Measurements from ENCODE around the gene AUH.

AUH gene

DNA sequence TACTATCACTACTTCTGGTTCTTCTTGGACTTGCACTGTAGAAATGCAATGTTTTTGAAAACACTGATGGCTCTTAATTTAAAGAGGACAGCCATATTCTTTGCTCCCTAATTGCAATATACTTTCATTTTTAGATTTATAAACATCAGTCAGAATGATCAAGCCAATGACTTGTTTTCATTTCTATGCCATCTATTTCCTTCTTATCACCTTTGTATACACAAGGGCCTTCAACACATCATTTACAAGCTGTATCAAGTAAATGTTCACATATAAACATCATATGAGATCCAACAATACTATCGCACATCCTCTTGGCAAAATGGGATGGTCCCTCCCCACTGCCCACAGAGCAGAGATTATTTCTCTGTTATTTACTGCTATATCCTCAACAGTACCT, 24.9 kb downstream of the AUH start:
- TF ChIP-seq TCF12 (IDR thresholded peaks at IDR 0.05; ENCODE audit: low read depth): no peak
- TF ChIP-seq EGR1 (IDR thresholded peaks at IDR 0.05): no peak
- TF ChIP-seq, protein P1, sequence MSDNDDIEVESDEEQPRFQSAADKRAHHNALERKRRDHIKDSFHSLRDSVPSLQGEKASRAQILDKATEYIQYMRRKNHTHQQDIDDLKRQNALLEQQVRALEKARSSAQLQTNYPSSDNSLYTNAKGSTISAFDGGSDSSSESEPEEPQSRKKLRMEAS (IDR thresholded peaks at IDR 0.05): no peak
- TF ChIP-seq, protein P2, sequence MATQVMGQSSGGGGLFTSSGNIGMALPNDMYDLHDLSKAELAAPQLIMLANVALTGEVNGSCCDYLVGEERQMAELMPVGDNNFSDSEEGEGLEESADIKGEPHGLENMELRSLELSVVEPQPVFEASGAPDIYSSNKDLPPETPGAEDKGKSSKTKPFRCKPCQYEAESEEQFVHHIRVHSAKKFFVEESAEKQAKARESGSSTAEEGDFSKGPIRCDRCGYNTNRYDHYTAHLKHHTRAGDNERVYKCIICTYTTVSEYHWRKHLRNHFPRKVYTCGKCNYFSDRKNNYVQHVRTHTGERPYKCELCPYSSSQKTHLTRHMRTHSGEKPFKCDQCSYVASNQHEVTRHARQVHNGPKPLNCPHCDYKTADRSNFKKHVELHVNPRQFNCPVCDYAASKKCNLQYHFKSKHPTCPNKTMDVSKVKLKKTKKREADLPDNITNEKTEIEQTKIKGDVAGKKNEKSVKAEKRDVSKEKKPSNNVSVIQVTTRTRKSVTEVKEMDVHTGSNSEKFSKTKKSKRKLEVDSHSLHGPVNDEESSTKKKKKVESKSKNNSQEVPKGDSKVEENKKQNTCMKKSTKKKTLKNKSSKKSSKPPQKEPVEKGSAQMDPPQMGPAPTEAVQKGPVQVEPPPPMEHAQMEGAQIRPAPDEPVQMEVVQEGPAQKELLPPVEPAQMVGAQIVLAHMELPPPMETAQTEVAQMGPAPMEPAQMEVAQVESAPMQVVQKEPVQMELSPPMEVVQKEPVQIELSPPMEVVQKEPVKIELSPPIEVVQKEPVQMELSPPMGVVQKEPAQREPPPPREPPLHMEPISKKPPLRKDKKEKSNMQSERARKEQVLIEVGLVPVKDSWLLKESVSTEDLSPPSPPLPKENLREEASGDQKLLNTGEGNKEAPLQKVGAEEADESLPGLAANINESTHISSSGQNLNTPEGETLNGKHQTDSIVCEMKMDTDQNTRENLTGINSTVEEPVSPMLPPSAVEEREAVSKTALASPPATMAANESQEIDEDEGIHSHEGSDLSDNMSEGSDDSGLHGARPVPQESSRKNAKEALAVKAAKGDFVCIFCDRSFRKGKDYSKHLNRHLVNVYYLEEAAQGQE (IDR thresholded peaks at IDR 0.05; ENCODE audit: low read depth): no peak
- TF ChIP-seq RAD21 (IDR thresholded peaks at IDR 0.05; ENCODE audit: low read depth): no peak
- TF ChIP-seq, protein P3, sequence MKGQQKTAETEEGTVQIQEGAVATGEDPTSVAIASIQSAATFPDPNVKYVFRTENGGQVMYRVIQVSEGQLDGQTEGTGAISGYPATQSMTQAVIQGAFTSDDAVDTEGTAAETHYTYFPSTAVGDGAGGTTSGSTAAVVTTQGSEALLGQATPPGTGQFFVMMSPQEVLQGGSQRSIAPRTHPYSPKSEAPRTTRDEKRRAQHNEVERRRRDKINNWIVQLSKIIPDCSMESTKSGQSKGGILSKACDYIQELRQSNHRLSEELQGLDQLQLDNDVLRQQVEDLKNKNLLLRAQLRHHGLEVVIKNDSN (IDR thresholded peaks at IDR 0.05): no peak
- no peak for TF ChIP-seq ZBTB7A (IDR thresholded peaks at IDR 0.05; ENCODE audit: low read depth)
- no peak for TF ChIP-seq NFIC (IDR thresholded peaks at IDR 0.05)
- no peak for TF ChIP-seq EP300 (IDR thresholded peaks at IDR 0.05; ENCODE audit: borderline replicate concordance)
- no peak for TF ChIP-seq CEBPB (IDR thresholded peaks at IDR 0.05)

DNA sequence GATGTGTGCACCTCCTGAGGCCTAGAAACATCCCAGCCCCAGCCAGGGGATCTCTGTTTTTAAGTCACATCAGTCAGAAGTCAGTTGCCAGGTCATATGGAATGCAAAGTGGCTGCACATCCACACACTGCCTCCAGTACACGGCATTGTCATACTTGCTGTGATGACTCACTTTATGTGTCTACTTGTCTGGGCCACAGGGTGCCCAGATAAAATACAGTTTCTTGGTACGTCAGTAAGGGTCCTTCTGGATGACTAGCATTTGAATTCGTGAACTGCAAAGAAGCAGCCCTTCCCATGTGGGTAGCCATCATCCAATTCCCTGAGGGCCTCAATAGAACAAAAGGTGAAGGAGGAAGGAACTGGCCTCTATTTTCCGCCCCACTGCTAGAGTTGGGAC, 27.7 kb downstream of the AUH start:
- TF ChIP-seq EGR1 (IDR thresholded peaks at IDR 0.05) (no peak), TCF12 (IDR thresholded peaks at IDR 0.05; ENCODE audit: low read depth) (no peak), FOXM1 (IDR thresholded peaks at IDR 0.05; ENCODE audit: borderline replicate concordance, low read depth) (no peak)
- TF ChIP-seq, protein P3 (IDR thresholded peaks at IDR 0.05): no peak
- TF ChIP-seq, protein P2 (IDR thresholded peaks at IDR 0.05; ENCODE audit: low read depth): no peak

DNA sequence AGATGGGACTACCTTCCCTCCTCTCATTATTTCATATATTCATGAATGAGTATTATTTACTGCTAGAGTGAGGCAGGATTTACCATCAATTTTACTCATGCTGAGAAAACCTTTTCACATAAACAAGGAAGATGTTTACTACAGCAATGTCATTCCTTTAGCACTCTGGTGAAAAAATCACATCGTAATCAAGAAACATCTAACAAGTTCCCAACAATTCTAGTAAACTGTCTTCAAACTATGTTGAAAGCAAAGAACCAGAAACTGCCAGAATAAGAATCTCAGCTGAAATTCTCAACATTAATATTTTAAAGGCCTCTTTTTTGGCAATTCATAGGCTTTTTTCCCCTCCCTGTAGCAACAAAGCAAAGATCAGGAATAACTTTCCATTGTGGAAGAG, 28.2 kb downstream of the AUH start:
- TF ChIP-seq, protein P2 (IDR thresholded peaks at IDR 0.05; ENCODE audit: low read depth): no peak
- TF ChIP-seq, protein P3 (IDR thresholded peaks at IDR 0.05): no peak
- no peak for TF ChIP-seq ZBTB7A (IDR thresholded peaks at IDR 0.05; ENCODE audit: low read depth)
- TF ChIP-seq CREB1 (IDR thresholded peaks at IDR 0.05; ENCODE audit: low read depth): no peak
- TF ChIP-seq EGR1 (IDR thresholded peaks at IDR 0.05): no peak
- TF ChIP-seq RAD21 (IDR thresholded peaks at IDR 0.05; ENCODE audit: low read depth): no peak
- TF ChIP-seq CEBPB (IDR thresholded peaks at IDR 0.05): no peak
- TF ChIP-seq, protein P1 (IDR thresholded peaks at IDR 0.05): no peak
- no peak for TF ChIP-seq YY1 (IDR thresholded peaks at IDR 0.05; ENCODE audit: low read depth)
- no peak for TF ChIP-seq EP300 (IDR thresholded peaks at IDR 0.05; ENCODE audit: borderline replicate concordance)
- TF ChIP-seq TAF1 (IDR thresholded peaks at IDR 0.05; ENCODE audit: low read depth): no peak
- no peak for TF ChIP-seq FOXM1 (IDR thresholded peaks at IDR 0.05; ENCODE audit: borderline replicate concordance, low read depth)
- no peak for TF ChIP-seq TEAD4 (IDR thresholded peaks at IDR 0.05)
- TF ChIP-seq TCF12 (IDR thresholded peaks at IDR 0.05; ENCODE audit: low read depth): no peak
- TF ChIP-seq NFIC (IDR thresholded peaks at IDR 0.05): no peak

DNA sequence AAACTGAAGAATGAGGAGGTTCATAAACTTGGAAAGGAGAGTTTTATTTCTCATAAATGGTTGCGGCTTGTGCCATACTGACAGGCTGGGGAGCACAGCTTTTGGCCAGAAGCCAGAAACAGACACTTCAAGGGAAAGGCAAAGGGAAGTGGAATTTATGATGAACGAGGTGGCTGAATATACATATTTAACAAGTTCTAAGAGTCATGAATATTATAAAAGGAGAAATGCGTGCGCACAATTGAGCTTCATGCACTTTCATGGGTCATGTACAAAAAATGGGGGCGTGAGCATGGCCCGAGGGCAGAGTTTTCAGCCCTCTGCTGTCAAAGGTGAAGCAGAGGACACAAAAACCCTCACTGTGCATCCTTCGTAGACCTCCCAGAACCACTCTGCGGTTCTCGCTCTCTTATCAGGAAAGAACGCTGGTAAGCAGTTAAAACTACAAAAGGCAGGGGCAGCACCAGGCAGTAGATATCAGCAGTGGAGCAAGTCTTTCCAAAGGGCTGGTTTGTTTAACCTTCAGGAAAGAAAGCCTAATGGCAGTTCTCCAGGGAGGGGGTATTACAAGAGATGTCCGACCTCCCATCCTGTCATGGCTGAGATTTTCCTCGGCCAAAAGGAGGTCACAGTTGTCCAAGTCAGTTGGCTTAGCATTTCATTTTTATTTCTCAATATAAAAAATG, 29.0 kb downstream of the AUH start:
- TF ChIP-seq CEBPB (IDR thresholded peaks at IDR 0.05) (no peak), FOXM1 (IDR thresholded peaks at IDR 0.05; ENCODE audit: borderline replicate concordance, low read depth) (no peak), CREB1 (IDR thresholded peaks at IDR 0.05; ENCODE audit: low read depth) (no peak), TCF12 (IDR thresholded peaks at IDR 0.05; ENCODE audit: low read depth) (no peak), ZBTB7A (IDR thresholded peaks at IDR 0.05; ENCODE audit: low read depth) (no peak), TAF1 (IDR thresholded peaks at IDR 0.05; ENCODE audit: low read depth) (no peak), NFIC (IDR thresholded peaks at IDR 0.05) (no peak), EGR1 (IDR thresholded peaks at IDR 0.05) (no peak), RAD21 (IDR thresholded peaks at IDR 0.05; ENCODE audit: low read depth) (no peak), EP300 (IDR thresholded peaks at IDR 0.05; ENCODE audit: borderline replicate concordance) (no peak), TEAD4 (IDR thresholded peaks at IDR 0.05) (no peak), YY1 (IDR thresholded peaks at IDR 0.05; ENCODE audit: low read depth) (no peak)
- TF ChIP-seq, protein P1 (IDR thresholded peaks at IDR 0.05): no peak
- TF ChIP-seq, protein P3 (IDR thresholded peaks at IDR 0.05): no peak
- TF ChIP-seq, protein P2 (IDR thresholded peaks at IDR 0.05; ENCODE audit: low read depth): no peak

All from Ishikawa (cell line).